Occipital lobe (tissue), 2 donors: ENCODE measurements around the gene SPRR1A. TPM values are rescaled to one million over a fixed set of nuclear protein-coding genes. Genes with fewer than 3 reads are reported as not detected.

ENCODE experiments used
- DNase-seq: peaks from one replicate; lab custom pipeline; 2025; lab: John Stamatoyannopoulos, UW
- total RNA-seq: library from RNA; depleted of rRNA; stranded (reverse); fragments of >200 nt; gene quantifications from one replicate; pipeline ENCODE4 v1.2.3, GENCODE V29; 2014

Gene SPRR1A, protein sequence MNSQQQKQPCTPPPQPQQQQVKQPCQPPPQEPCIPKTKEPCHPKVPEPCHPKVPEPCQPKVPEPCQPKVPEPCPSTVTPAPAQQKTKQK
- total RNA-seq = not detected

DNA sequence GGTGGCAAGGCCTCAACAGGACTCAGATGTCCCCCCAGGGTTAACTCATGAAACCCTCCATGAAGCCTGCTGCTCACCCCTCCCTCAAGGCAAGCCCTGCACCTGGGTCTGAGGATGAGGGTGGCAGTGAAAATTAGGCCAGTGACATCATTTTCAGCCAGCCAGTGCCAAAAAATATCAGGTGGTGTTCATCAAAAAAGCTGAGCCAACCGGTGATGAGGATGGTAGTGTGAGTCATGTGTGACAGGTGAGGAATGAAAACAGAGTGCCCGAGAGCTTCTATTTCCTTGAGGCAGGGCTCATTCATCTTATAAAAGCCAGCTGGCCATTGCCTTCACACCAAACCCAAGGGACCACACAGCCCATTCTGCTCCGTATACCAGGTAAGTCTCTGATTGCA lies at the start of gene SPRR1A:
Gene SPRR1A, plus strand, starts transcription at position 339 of the 400 bp plus-strand sequence. CDS start 1,150 bp downstream, outside the sequence.
- no peak for DNase-seq

DNA sequence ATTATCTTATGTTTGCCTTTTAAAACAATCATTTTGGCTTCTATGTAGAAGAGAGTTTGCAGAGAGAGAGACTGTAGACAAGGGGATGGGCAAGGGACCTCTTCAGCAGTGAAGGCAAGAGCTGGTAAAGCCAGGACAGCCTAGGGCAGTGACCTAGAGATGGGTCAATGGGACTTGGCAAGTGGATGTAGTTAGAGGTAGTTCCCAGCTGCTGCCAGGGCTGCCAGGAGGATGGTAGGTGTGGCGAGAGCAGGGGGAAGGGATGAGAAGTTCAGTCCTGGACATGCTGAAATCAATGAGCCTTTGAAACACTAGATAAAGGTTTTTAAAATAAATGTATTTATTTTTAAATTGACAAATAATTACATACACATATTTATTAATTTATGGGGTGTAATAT lies 43.3 kb upstream of the SPRR1A start:
- DNase-seq = no peak

DNA sequence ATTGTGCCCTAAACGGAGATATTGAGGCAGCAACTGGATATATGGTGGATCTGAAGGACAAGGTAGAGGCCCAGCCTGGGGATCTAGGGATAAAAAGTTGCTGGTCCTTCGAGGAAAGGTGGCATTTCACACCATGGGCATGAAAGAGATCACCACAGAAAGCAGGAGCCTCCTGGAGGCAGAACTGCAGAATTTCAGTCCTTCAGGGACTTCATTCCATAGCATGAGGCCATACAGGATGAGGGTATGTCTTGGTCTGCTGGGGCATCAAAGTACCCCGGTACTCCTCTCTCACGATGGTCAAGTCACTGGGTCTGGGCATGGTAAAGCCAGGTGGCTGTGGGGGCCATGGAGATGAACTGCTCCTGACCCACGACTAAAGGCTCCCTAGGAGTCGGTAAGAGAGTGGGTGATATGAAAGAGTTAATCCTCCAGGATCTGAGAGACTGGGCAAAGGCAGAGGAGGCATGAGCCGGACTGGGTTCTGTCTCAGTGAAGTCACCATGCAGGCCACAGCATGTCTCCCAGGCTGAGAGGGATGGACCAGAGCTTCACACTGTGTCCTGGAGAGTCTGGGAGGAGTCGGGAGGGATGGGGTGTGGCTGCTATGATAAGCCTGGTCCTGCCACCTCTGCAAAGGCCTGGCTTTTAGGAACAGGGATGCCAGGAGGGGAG lies 42.7 kb upstream of the SPRR1A start:
- DNase-seq = no peak

DNA sequence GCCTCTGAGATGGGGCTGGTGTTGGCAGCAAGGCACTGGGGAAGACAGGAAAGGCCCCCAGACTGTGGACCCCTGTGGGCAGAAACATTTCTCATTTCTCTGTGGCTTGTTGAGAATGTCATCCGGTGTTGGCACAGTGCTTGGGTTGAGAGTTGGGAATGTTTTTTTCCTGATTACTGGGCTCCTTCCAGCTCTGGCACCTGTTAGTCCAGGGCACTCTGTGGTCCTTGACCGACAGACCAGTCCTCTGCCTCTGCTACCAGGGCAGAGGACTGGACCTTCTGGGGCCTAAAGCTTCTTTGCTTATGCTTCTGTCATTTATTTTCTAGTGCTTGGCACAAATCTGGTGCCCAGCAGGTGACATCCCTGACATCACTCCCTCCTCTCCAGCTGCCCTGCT lies 41.7 kb upstream of the SPRR1A start:
- no peak for DNase-seq

DNA sequence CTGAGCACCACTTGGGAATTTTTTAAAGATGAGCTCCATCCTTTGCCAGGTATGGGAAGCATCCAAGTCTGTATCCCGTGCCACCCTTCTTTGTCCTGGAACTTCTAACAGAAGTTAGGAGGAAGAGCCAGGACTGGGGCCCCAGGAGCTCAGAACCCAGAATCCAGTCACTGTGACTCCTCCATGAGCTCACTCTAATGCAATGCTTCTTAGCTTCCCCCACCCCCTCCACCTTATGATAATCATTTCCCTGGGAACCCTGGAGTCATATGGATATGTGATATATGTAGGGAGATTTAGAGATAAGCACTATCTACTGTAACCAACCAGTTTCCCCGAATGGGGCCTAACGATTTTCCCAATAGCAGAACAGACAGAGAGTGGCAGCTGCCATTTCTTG lies 37.6 kb upstream of the SPRR1A start:
- DNase-seq = no peak

DNA sequence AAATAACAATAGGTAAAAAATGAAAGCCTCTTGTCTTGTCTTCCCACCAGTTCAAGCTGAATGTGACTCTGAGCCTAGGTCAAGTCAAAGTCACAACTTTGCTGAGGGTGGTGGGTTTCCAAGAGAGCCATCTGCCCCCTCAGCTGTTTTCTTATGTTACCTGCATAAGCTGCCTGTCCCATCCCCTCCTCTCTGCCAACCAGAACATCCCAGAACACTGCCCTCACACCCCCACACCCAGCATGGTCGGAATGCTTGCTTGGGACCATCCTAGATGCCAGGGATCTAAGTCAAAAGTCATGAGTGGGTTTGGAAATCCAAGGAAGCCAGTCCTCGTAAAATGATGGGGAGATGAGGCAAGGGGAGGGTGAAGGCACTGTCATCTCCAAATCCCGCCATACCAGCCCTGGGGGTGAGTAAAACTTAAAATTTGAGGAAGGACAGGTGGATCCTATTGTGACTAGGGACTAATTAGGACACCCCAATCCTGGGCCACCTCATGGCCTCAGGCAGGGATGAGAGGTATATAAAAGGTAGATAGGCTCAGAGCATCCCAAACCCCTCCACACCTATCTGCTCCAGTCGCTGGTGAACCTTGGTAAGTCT lies 37.1 kb upstream of the SPRR1A start, which contains the start of gene SPRR5:
Gene SPRR5, plus strand, starts transcription at position 556 of the 606 bp plus-strand sequence. CDS start 1,349 bp downstream, outside the sequence.
- no peak for DNase-seq

DNA sequence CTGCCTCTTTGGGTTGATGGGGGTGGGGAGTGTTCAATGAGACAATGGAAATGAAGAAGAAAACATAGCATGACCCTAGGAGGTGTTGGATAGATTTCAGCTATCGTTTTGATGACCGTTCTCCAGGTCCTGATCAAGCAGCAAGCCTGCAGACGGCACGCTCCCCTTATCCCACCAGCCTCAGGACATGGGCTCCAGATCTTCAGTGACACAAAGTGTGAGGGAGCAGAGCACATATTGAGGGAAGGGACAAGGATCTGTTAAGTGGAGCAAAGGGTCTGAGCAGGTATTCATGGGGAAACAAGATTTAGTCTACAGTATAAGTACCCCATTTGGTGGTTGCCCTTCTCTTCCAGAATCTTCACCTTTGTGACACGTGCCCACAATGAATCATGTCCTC lies 32.2 kb upstream of the SPRR1A start:
- no peak for DNase-seq

DNA sequence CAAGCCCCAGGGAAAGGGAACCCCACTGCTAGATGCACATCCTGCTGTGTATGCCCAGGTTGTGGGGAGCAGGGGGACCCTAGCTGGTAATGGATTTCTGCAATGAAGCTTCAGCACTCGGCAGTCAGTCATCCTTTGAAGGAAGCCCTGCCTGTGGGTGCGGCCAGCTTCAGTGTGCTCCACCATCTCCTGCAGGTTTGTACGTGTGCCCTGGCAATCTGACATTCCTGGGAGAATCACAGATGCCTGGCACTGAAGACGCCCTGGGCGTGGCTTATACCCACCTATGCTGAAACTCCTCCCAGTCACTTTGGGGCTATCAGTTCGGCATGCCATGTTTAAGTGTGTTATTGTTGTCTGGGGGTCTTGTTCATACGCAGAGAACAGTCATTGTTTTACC lies 30.1 kb upstream of the SPRR1A start:
- DNase-seq = no peak

DNA sequence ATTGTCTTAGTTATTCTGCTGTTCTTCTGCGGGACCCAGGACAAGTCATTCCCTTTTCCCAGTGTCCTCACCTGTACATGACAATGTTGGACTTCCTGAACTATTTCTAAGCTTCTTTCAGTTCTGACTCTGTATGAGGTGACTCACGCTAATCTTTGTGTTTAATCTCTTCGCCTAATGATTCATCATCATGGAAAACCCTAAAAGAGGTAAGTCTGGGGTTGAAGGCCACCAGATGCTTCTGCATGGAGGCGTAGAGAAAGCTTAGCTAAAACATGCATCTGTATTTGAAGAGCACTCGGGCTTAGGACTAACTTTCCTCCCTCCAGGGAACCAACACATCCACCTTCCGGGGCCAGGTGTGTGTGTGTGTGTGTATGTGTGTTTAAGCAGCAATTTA lies 29.4 kb upstream of the SPRR1A start:
- DNase-seq = no peak

DNA sequence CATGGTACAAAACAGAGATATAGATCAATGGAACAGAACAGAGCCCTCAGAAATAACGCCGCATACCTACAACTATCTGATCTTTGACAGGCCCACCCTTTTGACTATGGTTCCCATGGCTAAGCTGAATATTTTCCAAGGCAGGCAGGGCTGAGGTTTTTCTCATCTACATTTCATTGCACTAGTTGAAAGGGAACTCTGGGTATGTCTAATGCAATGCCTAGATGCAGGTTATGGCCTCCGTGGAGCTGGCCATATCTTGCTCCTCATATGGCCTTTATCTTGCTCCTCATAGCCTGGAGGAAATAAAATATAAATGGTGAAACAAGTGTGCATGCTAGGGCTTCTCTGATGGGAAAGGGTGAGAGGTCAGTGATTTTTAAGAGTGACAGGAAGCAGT lies 26.3 kb upstream of the SPRR1A start:
- DNase-seq = no peak

DNA sequence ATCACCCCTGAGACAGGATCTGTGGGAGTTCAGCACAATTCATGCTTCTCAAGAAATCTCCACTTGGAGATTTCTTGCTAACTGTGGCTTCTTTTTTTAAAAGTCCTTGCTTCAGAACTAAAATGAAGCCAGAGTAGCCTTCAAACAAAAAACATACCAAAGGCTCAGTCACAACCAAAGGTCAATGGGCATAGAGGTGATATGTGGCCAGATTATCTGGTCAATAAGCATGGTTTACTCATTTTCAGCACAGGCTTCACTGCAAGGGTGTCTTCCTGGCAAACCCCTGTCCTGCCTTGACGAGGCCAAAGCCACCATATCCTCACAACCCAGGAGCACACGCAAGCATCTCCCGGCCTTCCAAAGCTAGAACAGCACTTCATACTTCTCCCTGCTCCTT lies 24.6 kb upstream of the SPRR1A start:
- DNase-seq = no peak

DNA sequence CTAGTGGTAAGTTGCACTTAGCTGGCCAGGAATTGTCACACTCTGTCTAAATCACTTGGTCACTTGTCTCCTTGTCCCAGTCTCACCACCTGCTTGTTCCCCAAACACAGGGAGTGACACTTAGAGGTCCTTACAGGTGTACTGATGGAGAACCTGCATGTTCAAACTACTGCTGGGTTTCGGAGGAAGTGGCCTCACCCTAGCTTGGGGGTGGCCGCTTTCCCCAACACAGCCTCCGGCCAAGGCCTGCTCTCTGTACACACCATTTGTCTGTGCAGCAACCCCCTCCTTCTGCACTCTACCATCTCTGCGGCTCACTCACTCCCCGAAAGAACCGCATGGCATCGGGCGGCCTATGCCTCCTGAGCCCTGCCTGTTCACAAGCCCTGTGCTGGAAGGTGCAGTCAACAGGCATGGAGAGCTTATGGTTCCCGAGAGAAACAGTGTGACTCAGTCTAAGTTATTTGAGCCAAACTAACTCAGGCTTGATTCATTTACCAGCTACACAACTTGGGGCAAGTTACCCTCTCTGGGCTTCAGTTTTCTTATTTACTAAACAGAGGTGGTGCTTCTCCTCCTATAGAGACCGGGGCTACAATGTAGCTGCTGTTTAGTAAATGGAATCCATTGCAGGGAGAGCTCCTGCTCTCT lies 24.0 kb upstream of the SPRR1A start:
- DNase-seq = no peak

DNA sequence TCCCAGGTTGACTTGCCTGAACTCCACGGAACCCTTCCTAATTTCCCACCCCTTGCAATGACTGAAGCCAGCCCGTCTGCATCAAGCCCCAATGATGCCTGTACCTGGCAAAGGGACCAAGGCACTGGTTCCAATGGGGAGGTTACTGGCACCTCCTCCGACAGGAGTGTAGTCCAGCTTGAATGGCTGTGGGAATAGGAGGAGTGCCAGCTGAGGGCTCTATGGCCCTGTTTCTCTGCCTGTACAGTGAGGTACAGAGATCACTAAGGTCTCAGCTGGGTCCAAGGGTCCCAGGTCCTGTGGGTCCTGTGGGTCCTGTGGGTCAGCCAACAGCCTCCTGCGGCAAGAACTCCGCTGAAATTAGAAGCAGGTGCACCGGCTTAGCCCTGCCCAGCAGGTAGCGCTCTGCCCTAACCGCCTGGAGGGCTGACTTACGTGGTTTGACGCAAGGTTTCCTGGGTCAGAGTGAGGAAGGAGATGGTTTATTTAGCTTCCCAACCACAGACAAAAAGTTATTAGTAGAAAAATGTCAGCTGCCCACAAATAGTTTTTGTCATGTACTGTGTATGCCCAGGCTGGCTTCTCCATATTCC lies 23.3 kb upstream of the SPRR1A start:
- DNase-seq = no peak

DNA sequence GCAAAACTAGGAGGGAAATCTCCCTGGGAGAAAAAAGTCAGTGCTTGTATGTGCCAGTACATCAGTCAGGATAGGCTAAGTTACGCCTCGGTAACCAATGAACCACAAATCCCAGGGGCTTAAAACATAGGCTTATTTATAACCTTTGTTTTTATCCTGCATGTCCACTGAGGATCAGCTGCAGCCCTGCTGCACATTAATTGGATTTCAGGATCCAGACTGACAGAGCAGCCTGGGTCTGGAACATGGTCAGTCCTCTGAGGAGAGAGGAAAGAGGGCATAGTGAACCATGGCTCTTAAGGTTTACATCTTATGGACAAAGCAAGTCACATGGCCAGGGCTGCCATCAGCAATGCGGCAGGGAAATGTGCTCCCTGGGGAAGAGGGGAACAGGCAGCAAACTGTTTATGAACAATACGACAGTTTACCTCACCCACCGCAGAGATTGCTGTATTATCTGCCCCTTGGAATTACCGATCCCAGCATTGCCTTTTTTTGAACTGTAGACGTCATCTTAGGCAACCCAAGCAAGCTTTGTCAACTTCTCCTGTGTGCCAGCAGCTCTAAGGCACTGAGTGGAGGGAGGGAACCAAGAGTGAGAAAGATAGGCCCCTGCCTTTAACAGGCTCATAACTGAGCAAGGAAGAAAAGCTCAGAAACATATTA lies 22.5 kb upstream of the SPRR1A start:
- DNase-seq = no peak

DNA sequence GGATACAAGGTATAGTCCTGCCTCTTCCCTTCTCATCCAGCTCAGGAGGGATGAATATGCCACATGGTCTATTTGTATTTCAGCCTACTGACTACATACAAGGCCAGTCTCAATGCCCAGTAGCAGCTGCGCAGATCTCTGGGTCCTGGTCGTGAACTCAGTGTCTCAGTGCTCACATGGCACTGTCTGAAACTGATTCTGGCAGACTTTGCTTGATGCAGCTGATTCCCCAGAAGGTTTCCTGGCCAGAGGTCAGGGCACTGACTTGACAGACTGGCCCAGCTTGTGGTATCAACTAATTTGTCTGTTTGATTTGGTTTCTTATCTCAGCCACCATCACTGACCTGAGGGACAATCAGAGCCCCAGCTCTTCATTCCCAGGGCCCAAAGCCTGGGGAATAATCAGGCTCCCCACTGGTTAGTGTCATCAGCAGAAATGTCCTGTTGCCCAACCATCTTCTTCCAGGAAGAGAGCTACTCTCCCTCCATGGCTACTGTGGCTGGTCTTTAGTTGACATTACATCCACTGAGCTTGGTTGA lies 20.9 kb upstream of the SPRR1A start:
- no peak for DNase-seq

DNA sequence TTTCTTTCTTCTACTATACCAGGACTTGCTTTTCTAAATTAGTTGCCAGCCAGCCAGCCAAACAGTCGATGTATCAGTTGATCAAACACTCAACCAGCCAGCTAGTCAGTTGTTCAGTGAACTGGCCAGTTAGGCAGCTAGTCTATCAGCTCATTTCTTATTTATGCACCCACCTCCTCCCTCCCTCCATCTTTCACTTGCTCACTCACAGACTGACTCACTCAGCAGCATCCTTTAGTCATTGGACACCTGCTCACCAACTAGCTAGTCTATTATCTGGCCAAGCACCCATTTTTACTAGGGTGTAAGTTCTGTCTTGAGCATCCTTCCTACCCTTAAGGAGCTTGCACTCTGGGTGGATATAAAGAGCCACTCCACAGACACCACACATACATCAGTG lies 19.3 kb upstream of the SPRR1A start:
- DNase-seq = no peak

DNA sequence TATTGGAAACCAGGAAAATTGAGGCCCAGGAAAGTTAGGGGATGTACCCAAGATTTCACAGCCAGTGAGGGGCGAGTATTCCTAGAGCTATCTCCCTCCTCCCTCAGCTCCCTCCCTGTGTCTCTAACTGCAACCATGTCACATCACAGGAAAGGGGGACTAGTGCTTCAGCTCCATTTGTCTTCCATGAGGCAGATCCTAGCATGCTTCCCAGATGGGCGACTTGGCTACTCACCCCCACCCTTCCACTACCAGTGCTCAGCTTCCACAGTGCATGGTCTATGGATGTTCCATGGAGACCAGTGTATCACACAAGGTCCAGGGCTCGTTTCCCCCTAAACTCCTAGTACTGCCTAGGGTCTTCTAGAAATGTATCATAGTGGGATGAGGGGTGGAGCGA lies 18.0 kb upstream of the SPRR1A start:
- no peak for DNase-seq

DNA sequence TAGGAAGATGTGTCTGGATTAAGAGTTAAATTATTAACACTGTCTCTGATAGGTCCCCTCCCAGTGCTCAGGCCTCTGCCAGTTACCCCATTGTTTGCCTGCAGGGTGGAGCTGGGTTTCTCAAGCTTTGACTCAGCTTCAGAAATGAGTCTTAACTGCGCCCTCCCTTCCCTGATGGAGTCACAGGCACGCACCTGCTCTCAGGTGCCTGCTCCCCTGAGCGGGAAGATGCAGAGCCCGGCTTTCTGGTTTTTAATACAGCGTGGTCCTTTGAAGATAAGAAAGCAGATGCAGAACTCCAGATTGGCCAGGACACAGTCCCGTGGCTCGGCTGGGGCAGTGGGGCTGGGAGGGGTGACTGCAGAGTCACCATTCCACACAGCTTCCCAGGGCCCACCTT lies 16.7 kb upstream of the SPRR1A start:
- DNase-seq = no peak

DNA sequence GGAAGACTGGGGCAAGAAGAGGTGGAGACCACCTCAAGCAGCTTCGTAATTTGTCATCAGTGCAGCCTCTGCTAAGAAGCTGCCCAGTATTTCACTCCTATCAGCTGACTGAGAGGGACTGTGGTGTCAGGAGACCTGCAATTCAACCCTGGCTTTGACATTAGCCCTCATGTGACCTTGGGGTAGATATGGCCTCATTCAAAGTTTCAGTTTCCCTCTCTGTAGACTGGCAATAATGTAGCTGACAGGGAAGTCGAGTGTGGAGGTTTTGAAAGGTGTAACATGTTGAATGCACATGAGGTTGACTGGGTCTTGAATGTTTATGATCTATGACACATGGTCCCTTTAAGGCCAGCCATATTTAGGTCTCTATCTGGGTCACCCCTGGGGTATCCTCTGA lies 15.6 kb upstream of the SPRR1A start:
- no peak for DNase-seq

DNA sequence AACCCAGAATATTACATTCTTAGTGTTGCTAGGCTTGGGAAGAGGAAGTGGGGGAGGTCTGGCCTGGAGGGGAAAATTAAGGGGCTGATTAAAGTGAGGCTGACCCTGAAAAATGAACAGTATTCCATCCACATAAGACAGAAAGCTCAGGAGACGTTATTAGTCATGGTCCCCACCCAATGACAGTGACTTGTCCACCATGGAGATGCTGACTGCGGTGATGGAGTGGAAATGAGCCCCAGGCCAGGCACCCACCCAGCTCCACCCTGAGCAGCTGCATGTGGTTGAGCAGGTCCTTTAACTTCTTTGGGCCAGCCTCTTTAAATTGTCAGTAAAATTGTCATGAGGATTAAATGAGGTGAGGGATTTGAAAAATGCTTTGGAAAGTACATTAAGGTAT lies 14.8 kb upstream of the SPRR1A start:
- DNase-seq = no peak

DNA sequence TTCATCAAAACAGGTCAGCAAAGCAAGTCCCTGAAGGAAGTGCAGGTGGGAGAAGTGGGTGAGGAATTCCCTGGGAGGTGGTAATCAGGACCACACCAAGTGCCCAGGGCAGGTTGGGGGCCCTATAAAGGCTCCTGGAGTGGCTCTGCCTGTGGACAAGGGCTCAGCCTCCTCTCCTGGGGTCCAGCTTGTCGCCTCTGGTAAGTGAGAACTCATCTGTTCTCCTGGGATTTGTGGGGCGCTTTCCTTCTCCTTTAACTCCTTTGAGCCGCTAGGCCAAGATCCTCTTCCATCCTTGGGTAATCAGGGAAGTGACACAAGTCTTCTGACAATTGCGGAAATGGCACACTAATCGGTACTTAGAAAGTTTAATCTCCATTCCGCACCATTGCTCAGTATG lies 13.4 kb upstream of the SPRR1A start, which contains the start of gene SPRR4:
Gene SPRR4, plus strand, starts transcription at position 154 of the 400 bp plus-strand sequence. CDS start 1,243 bp downstream, outside the sequence.
- DNase-seq = no peak
